Suprapubic skin (tissue), 4 donors: ENCODE results near the gene RILPL2. TPM values are rescaled to one million over a fixed set of nuclear protein-coding genes. Genes with fewer than 3 reads are reported as not detected.
"Not testable (repeated sequence)": the region's sequence is repeated elsewhere in the genome, so short reads cannot be mapped to it uniquely, and the experiment has no call there.

ENCODE experiments used
- DNase-seq, 2 donors: peaks; one replicate each; pipeline ENCODE4 v3.0.0-alpha.2; 2019; ENCODE audit warnings: low spot score in 2 of 2
- H3K27ac ChIP-seq: fragments of 200-600 bp; sonication (generic); one replicate; pipeline ENCODE4 v1.5.1; 2019
- H3K27me3 ChIP-seq: fragments of 200-600 bp; sonication (generic); one replicate; pipeline ENCODE4 v1.5.1; 2019
- H3K36me3 ChIP-seq: fragments of 200-600 bp; sonication (generic); one replicate; pipeline ENCODE4 v1.5.1; 2019
- H3K4me1 ChIP-seq: fragments of 200-600 bp; sonication (generic); one replicate; pipeline ENCODE4 v1.5.1; 2019
- H3K4me3 ChIP-seq: fragments of 200-600 bp; sonication (generic); one replicate; pipeline ENCODE4 v1.5.1; 2019; ENCODE audit warnings: mild to moderate bottlenecking
- H3K9me3 ChIP-seq: fragments of 200-600 bp; sonication (generic); one replicate; pipeline ENCODE4 v1.5.1; 2019
- EP300 ChIP-seq: sonication (generic); formaldehyde crosslinking; IDR thresholded peaks from one replicate; pipeline ENCODE4 v1.6.1; 2017; ENCODE audit warnings: antibody characterized with exemption
- POLR2A ChIP-seq, 2 donors: fragments of 450-650 bp; IDR thresholded peaks; one replicate each; pipeline ENCODE4 v1.6.1; 2017; ENCODE audit warnings: antibody characterized with exemption in 2 of 2, mild to moderate bottlenecking in 2 of 2, moderate library complexity in 2 of 2
- POLR2AphosphoS5 ChIP-seq, 3 donors: sonication (generic); formaldehyde crosslinking; IDR thresholded peaks; one replicate each; pipeline ENCODE4 v1.6.1; 2017; ENCODE audit warnings: antibody characterized with exemption in 3 of 3
- WGBS: methylation state at CpG from one replicate; pipeline ENCODE4 v1.1.5; 2018; 5-methylcytosine and 5-hydroxymethylcytosine counted together
- total RNA-seq, 4 donors: library from RNA; depleted of rRNA; stranded (reverse); fragments of >200 nt; gene quantifications; one replicate each; pipeline ENCODE4 v1.1.0, GENCODE V29; 2016
- TF ChIP-seq, protein P1 (sequence below), 2 donors: fragments of 200-600 bp in 1 of 2; fragments of 450-650 bp in 1 of 2; sonication (generic) in 1 of 2; IDR thresholded peaks; one replicate each; pipeline ENCODE4 v1.5.1; 2016 to 2019; ENCODE audit warnings: antibody characterized with exemption in 2 of 2, mild to moderate bottlenecking in 1 of 2, moderate library complexity in 1 of 2

RILPL2 gene
- total RNA-seq, 4 donors from 2014 or later, result 3.2 to 6.1 (median 4.3) TPM

DNA sequence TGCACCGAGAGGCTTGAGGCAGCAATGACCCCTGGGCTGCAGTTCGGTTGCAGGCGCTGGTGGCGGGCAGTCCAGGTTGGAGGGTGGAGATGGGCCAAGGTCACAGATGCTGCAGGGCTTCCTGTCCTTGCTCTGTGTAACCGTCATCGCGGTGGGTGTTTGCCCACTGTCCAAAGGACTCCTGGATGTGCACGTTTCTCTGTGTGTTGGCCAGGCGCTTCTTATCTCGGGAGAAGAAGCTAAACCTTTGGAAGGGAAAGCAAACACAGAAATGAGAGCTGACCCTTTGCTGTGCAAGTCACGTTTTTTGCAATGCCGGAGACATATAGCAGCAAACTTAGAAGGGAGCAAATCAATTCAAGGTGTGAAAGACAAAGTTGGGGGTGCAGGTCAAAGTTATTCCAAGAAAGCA is 36.0 kb upstream of the RILPL2 start:
- H3K36me3 ChIP-seq, result peaks cover 47% of the 10 kb centered on the region
- TF ChIP-seq POLR2AphosphoS5 (IDR thresholded peaks at IDR 0.05) (no peak), EP300 (no peak)
- no peak overlapping the region for H3K4me3 ChIP-seq
- WGBS, result 91% methylated on average over 12 of the region's 12 CpGs
- H3K9me3 ChIP-seq, result no peaks in the 10 kb centered on the region
- H3K4me1 ChIP-seq, result no peaks in the 10 kb centered on the region
- no peak for DNase-seq
- H3K27ac ChIP-seq, result no peak overlapping the region
- H3K27me3 ChIP-seq, result no peaks in the 10 kb centered on the region

DNA sequence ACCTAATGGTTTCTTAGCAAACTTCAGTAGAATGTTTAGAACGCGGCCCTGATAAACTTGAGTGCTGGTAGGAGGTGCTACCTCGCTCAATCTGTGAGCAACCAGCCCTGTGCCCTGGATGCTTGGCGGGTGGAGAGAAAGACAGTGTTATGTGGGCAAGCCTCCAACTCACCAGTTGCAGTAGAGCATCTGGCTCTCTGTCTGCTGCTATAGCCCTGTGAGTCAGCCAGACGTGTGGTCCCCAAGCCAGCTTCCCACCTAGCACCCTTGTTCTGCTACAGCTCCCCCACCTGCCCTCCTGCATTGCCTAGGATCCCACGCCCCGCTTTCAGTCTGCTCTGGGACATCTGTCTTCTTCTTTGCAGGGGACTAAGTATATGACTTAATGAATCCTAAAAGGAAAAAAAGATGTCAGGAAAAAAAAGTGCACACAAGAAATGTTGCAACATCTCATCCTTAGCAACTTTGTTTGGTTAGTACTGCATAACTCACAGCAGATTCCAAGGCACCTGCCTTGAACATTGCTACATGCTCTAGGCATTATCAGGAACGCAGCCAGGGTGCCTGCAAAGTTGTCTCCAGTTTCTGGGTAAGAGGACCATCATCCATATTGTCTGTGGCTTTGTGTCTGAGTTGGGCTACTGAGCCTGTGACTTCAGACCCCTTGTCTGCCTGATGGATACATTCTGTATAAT is 35.0 kb upstream of the RILPL2 start:
- no peaks in the 10 kb centered on the region for H3K9me3 ChIP-seq
- H3K4me1 ChIP-seq, result peaks cover 3% of the 10 kb centered on the region
- H3K27ac ChIP-seq, result no peak overlapping the region
- peaks cover 41% of the 10 kb centered on the region for H3K36me3 ChIP-seq
- no peak for TF ChIP-seq EP300
- no peak for TF ChIP-seq POLR2A (IDR thresholded peaks at IDR 0.05)
- TF ChIP-seq, protein P1, sequence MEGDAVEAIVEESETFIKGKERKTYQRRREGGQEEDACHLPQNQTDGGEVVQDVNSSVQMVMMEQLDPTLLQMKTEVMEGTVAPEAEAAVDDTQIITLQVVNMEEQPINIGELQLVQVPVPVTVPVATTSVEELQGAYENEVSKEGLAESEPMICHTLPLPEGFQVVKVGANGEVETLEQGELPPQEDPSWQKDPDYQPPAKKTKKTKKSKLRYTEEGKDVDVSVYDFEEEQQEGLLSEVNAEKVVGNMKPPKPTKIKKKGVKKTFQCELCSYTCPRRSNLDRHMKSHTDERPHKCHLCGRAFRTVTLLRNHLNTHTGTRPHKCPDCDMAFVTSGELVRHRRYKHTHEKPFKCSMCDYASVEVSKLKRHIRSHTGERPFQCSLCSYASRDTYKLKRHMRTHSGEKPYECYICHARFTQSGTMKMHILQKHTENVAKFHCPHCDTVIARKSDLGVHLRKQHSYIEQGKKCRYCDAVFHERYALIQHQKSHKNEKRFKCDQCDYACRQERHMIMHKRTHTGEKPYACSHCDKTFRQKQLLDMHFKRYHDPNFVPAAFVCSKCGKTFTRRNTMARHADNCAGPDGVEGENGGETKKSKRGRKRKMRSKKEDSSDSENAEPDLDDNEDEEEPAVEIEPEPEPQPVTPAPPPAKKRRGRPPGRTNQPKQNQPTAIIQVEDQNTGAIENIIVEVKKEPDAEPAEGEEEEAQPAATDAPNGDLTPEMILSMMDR (IDR thresholded peaks at IDR 0.05), result no peak
- TF ChIP-seq POLR2AphosphoS5 (IDR thresholded peaks at IDR 0.05), result no peak
- 71% methylated on average over 8 of the region's 8 CpGs for WGBS
- H3K27me3 ChIP-seq, result no peaks in the 10 kb centered on the region
- no peak overlapping the region for H3K4me3 ChIP-seq
- no peak for DNase-seq

DNA sequence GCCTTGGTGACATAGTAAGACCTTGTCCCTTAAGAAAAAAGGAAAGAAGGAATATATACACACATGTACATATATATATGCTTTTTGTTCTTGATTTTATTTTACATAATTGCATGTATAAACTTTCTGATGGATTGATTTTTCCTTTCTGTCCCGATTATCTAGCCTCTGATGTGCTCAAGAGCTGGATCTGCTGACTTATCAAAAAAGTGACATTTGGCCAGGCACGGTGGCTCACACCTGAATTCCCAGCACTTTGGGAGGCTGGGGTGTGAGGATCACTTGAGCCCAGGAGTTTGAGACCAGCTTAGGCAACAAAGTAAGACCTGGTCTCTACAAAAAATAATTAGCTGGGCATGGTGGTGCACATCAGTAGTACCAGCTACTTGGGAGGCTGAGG is 33.5 kb upstream of the RILPL2 start:
- TF ChIP-seq POLR2A (IDR thresholded peaks at IDR 0.05) (no peak), EP300 (no peak), POLR2AphosphoS5 (IDR thresholded peaks at IDR 0.05) (no peak)
- TF ChIP-seq, protein P1 (IDR thresholded peaks at IDR 0.05), result no peak
- no peaks in the 10 kb centered on the region for H3K27me3 ChIP-seq

DNA sequence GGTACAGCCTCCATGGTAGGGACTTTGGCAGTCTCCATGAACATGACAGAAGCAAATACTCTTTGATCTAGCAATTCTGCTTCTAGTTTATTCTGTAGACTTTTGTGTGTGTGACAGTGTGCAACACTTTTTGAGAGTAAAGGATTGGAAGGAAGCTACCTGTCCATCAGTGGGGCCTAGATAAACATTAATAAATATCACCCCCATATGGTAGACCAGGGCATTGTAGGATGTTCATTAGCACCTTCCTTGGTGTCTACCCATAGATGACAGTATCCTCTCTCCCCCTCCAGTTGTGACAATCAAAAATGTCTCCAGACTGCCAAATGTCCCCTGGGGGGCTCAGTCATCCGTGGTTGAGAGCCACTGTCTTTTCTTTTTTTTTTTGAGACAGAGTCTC is 32.3 kb upstream of the RILPL2 start:
- DNase-seq, result no peak
- H3K4me1 ChIP-seq, result peaks cover 3% of the 10 kb centered on the region
- H3K36me3 ChIP-seq, result peaks cover 44% of the 10 kb centered on the region
- WGBS, result 0% methylated on average over 1 of the region's 1 CpG
- H3K27ac ChIP-seq, result no peak overlapping the region
- H3K27me3 ChIP-seq, result no peaks in the 10 kb centered on the region
- no peak overlapping the region for H3K4me3 ChIP-seq
- TF ChIP-seq POLR2AphosphoS5 (IDR thresholded peaks at IDR 0.05), result no peak
- TF ChIP-seq, protein P1 (IDR thresholded peaks at IDR 0.05), result no peak
- H3K9me3 ChIP-seq, result no peaks in the 10 kb centered on the region

More for the DNA sequence above, 33.5 kb upstream of the RILPL2 start:
- 96% methylated on average over 2 of the region's 2 CpGs for WGBS
- Histone ChIP-seq H3K4me1 (peaks cover 3% of the 10 kb centered on the region), H3K9me3 (no peaks in the 10 kb centered on the region), H3K4me3 (no peak overlapping the region), H3K36me3 (peaks cover 50% of the 10 kb centered on the region), H3K27ac (no peak overlapping the region)
- DNase-seq, result no peak

DNA sequence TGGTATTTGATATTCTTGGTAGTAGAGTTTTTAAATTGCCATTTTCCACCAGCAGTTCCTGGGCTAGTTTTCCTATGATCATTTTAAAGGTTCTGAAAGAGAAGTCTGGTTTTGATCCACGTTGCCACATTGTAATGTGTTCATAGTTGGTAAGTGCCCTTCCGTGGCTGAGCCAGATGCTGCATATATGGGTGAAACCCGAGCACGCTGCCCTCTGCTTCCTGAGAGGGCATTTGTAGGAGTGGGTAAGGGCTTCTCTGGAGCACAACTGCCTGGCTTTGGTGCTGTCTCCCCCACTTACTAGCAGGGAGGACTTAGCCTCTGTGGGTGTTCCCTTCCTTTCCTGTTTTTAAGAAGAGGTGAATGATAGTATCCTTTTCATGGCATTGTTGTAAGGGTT is 28.6 kb upstream of the RILPL2 start:
- TF ChIP-seq, protein P1 (IDR thresholded peaks at IDR 0.05), result no peak
- TF ChIP-seq POLR2A (IDR thresholded peaks at IDR 0.05) (no peak), EP300 (no peak), POLR2AphosphoS5 (IDR thresholded peaks at IDR 0.05) (no peak)
- Histone ChIP-seq H3K9me3 (no peaks in the 10 kb centered on the region), H3K27ac (no peak overlapping the region), H3K4me1 (peaks cover 3% of the 10 kb centered on the region), H3K36me3 (peaks cover 21% of the 10 kb centered on the region), H3K27me3 (no peaks in the 10 kb centered on the region), H3K4me3 (no peak overlapping the region)
- WGBS, result 92% methylated on average over 4 of the region's 4 CpGs
- DNase-seq, result no peak

DNA sequence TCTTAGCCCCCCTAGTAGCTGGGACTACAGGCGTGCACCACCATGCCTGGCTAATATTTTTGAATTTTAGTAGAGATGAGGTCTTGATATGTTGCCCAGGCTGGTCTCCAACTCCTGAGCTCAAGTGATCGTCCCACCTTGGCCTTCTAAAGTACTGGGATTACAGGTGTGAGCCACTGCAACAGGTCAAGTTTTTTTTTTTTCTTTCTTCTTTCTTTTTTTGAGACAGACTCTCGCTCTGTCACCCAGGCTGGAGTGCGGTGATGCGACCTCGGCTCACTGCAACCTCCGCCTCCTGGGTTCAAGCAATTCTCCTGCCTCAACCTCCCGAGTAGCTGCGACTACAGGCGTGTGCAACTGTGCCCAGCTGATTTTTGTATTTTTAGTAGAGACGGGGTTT is 26.7 kb upstream of the RILPL2 start:
- H3K27me3 ChIP-seq, H3K4me3 ChIP-seq, DNase-seq, H3K9me3 ChIP-seq, H3K27ac ChIP-seq: not testable (repeated sequence)
- Histone ChIP-seq H3K36me3 (peaks cover 16% of the 10 kb centered on the region), H3K4me1 (peaks cover 13% of the 10 kb centered on the region)
- WGBS, result 95% methylated on average over 11 of the region's 11 CpGs
